GM21529 (cell line): ENCODE results near the gene PPP1R7.

Experiments used
- ATAC-seq: cut with Tn5 transposase; IDR thresholded peaks from one replicate; pipeline ENCODE4 v1.9.1; 2021; ENCODE audit not compliant: unreplicated experiment

Gene PPP1R7

GRCh38 chr2:241161646-241162281, 11.5 kb downstream of the PPP1R7 start:
- ATAC-seq: no peak

- ATAC-seq: no peak
Observed at GRCh38 chr2:241163601-241164118, 13.4 kb downstream of the PPP1R7 start.

GRCh38 chr2:241168366-241168765, 18.1 kb downstream of the PPP1R7 start:
- ATAC-seq: no peak

- no peak for ATAC-seq
Observed at GRCh38 chr2:241173557-241173956, 23.3 kb downstream of the PPP1R7 start.

DNA sequence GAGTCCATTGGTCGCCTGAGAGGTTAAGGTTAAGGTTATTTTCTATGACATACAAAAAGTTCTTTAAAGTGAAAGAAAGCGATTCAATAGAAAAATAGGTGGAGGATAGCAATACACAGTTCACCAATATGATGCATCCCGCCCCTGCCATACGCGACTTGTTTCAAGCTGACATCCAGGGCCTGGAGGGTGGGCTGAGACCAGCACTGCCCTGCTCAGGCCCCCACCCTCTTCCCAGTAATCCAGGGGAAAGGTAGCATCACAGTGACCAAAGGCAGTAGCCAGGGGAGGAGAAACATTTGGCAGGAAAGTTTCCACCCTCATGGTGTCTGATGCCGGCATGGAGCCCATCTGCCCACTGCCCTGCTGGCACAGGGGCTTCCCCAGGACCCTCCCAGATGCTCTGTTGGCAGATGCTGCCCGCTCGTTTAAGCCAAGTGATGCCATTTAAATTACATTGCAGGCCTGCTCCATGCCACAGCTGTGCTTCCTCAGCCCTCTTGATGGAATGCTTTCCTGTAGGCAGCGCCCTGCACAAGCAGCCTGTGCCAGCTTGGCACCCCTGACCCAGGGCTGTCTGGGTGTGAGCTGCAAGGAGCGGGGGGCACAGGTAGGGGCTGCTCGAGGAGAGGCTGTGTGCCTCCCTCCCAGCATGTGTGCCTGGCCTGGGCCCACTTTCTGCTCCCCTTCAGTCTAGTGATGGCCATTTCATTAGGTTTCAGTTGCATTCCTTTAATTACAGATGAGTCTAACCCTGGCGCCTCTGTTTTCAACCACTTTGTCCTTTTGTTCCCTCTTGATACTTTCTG, 27.5 kb downstream of the PPP1R7 start:
- no peak for ATAC-seq

DNA sequence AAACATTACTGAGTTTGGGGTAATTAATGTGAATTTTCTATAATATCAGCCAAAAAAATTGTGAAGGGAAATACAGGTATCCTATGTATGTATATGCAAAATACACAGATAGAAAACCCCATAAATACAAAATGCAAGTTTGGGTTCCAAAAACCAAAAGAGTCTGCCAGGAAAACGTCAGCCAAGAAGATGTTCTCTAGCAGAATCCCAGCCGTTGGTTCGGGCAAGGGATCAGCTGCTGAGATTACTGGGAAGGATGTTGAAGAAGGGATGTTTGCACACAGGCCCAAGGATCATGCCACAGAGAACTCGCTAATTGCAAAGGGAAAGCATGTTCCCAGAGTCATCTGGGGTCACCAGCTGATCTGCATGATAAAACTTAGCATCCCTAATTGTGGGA, 28.7 kb downstream of the PPP1R7 start:
- no peak for ATAC-seq

- ATAC-seq: no peak
Observed at GRCh38 chr2:241179899-241180298, 29.6 kb downstream of the PPP1R7 start.

DNA sequence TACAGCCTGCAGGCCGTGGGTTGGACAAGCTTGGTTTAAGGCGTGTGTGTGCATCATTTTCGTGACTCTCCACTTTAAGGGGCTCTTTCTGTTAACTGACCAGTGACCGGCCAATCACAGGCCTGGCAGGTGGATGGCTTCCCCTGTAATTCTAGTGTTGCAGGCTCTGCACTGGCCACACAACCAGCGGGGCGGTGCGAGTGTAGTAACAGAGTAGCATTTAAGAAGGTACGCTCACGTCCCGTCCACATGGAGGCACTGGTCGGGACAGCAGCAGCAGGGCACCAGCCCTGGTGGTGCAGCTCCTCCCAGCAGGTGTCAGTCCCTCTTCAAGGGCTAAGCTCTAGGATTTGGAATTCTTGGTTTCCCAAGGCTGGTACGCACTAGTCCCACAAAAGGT, 30.2 kb downstream of the PPP1R7 start:
- ATAC-seq: no peak

DNA sequence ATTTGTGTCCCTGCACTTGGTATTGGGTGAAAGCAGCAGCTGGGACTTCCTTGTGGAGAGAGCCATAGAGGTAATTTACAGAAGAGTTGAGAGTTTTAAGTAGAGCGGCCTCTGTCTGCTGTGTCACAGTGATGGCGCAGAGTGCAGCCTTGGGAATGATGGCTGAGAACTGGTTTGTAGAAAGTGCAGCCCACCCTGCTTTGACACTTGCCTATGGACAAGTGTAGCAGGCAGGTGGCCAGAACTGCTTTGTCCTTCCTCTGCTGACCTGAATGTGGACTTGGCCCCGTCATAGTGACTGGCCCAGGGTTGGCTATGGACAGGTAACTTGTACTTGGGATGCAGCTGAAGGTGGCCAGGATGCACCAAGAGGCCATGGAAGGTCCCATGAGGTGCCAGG, 31.9 kb downstream of the PPP1R7 start:
- ATAC-seq: no peak

DNA sequence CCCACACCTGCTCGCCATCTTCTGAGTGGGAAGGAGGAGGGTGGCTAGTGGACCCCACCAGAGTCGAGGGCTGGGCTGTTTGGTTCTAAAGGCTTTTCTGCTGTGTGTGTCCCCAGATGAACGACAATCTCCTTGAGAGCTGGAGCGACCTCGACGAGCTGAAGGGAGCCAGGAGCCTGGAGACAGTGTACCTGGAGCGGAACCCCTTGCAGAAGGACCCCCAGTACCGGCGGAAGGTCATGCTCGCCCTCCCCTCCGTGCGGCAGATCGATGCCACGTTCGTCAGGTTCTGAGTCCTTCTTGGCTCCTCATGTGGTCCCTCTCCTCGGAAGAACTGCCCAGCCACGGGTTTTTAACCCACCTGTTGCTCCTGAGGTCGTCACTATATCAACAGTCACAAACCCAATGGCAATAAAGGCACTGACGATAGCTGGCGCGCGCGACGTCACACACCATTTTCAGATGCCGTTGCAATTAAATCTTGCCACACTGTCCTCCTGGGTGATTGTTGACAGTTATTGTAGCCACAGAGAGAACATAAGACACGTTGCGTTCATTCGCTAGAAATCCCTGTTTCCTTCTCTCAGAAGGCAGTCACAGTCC, 32.4 kb downstream of the PPP1R7 start:
- ATAC-seq: no peak

DNA sequence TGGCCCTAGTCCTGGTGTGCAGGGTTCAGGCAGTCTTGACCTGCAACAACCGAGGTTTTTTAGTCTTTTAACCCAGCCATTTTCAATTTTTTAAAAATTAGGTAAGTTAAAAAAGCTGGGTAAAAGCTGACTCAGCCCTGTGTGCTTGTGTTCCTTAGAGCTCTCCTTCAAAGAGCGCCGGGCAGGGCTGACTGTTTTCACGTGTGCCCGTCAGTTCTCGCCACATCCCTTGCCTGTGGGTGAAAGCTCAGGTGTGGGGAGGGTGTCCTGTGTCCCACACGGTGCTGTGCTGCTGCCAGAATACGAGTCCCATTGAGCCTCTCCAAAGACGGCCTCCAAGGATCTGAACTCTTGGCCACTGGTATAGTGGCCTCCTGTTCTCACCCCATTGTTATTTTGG, 33.0 kb downstream of the PPP1R7 start:
- no peak for ATAC-seq

DNA sequence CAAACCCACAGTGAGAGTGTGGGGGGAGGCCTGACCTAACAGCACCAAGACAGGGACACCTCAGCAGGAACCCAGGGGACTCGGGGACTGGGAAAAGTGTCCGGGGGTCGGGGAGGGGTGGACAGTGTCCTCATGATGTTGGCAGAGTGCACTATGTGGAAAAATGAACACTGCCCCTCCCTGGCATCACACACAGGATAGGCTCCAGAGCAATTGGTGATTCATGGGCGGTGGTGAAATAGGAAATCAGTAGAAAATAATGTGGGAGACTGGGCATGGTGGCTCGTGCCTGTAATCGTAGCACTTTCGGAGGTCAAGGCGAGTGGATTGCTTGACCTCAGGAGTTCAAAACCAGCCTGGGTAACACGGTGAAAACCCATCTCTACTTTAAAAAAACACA, 34.6 kb downstream of the PPP1R7 start:
- ATAC-seq: no peak

DNA sequence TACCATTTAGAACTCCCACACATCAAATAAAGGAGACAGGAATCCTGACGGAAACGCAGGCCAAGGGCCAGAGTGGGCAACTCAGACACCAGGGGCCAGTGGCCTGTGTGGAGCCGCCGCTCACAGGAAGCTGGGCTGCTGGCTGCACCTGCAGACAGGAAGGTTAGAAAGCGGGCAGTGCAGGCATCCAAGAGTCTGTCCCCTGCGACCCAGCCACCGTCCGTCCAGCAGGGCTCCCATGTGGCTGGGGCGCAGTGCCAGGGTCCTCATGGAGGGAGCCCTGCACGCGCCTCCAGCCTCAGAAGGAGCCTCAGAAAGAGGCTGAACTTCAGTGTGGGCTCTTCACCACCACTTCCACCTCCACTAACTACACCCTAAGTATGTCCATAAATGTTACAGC, 35.7 kb downstream of the PPP1R7 start:
- no peak for ATAC-seq

DNA sequence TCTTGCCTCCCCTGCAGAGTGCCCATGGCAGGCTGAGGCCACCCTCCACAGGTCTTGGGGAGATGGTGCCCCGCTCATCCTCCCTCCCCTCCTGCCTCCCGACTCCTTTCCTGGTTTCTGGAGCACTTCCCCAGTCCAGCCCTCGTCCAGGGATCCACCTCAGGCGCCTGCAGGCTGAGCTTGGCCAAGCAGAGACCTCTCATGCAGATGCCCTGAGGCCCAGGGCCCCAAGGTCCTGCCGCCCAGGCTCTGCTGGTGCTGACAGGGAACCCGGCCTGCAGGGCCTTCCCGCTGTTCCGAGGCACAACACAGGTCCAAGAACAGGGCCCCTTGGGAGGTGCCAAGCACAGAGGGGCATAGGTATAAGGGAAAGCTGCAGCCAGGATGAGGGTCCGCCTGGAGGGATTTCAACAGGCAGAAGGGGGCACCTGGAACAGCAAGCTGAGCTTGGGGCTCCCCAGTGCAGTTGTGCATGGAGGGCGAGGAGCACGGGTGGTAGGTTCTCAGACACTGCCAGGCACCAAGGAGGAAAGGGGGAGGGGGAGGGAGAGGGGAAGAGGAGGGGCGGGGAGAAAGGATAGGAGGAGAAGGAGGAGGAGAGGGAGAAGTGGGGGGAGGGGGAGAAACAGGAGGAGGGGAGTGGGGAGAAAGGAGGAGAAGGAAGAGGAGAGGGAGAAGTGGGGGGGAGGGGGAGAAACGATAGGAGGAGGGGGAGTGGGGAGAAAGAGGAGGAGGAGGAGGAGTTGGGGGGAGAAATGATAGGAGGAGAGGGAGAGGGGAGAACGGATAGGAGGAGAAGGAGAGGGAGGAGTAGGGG, 37.0 kb downstream of the PPP1R7 start:
- no peak for ATAC-seq

DNA sequence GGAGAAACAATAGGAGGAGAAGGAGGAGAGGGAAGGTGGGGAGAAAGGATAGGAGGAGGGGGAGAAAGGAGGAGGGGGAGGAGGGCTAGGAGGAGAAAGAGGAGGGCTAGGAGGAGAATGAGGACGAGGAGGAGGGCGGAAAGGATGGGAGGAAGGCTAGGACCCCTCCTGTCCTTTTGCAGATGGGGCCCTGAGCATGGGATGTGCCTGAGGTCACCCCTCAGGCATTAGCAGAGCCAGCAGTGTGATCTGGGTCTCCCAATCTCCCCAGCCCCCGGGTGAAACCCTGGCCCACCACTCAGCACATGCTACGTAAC, 37.6 kb downstream of the PPP1R7 start:
- ATAC-seq: no peak

- no peak for ATAC-seq
Observed at GRCh38 chr2:241188361-241189092, 38.3 kb downstream of the PPP1R7 start, which contains the start of gene ANO7. TSS of gene ANO7 (plus strand) at chr2:241188677. CDS start at chr2:241190064, 1,387 bp downstream.

GRCh38 chr2:241189093-241189855, 39.0 kb downstream of the PPP1R7 start:
- ATAC-seq: no peak

- ATAC-seq: no peak
Observed at GRCh38 chr2:241189856-241190201, 39.6 kb downstream of the PPP1R7 start.

DNA sequence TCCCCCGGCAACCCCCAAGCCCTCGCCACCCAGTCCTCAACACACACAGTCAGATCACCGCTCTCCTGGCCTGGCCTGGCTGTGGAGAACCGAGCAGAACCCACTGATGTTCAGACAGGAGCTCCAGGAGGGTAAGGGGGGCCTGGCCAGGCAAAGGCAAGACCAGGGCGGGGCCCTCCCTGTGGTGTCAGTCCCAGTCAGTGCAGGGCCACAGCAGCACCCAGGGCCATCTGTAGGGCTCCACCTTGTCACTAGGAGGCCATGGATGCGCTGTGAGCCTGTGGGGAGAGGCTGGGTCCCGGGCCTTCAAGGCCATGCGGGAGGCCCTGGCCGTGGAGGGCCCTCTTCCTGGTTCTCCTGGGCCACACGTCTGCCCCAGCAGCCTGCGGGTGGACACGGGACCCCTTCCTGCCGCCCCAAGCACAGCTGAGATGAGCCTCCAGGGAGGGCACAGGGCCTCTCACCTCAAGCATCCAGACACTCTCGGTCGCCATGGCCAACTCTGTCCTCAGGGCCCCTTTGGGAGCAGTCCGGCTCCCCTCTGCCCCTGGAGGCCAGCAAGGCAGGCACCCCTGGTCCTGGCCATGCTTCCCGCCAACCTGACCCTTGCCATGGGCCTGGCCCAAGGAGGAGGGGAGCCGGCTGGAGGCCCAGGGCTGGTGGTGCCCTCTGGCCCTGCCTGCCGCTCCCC, 40.2 kb downstream of the PPP1R7 start:
- no peak for ATAC-seq
